Measurements from ENCODE around the gene ZFP69. TPM values are rescaled to one million over a fixed set of nuclear protein-coding genes. Genes with fewer than 3 reads are reported as not detected.

ZFP69 gene
- total RNA-seq (2014; rRNA removed; shearing (Covaris generic)) = 4.8 and 9.2 TPM in 2 replicates

DNA sequence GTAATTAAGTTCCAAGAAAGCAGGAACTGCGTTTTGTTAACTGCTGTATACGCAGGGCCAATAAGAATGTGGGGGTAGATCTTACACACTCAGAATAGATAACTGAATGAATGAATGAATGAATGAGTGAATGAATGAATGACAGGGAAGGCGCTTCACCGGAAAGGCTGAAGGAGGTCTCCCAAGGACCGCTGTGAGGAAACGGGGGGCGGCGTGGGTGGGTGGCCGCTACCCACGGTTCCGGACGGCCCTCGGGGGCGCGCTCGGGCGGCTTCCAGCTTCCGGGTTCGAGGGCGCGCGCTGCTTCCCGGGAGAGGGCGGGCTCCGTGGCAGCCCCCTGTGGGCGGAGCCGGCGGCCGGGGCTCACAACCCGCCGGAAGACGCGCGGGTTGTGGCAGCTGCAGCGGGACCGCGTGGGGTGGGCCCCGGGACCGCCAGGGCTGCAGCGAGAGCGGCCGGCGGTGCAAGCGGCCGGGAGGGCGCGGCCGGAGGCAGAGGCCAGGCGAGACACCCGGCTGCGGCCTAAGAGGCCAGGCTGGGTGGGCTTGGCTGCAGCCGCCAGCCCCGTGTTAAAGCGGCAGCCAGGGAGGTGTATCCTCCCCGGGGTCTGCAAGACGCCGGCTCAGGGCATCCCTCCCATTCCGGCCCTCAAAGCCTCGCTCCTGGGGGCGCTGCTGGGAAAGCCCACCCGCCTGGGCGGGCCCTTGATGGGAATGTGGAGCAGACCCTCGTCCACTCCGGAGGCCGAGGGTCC, at the start of gene ZFP69:
TSS of gene ZFP69 (plus strand) at position 367 of the 754 bp plus-strand sequence. CDS start 2,072 bp downstream, outside the sequence.
- Histone ChIP-seq H3K36me3 (replicated peaks; ENCODE audit: control insufficient read depth, insufficient read depth, low read length) (no peaks in the 10 kb centered on the region; the same call in 1 of the 2 replicates), H3K27me3 (ENCODE audit: control insufficient read depth, insufficient read depth, low read length) (peaks cover 8% of the 10 kb centered on the region), H3K4me3 (ENCODE audit: insufficient read depth, low read depth, low read length) (peak within 1 kb of the TSS; percentile 81)
- peak; percentile 91 for DNase-seq

DNA sequence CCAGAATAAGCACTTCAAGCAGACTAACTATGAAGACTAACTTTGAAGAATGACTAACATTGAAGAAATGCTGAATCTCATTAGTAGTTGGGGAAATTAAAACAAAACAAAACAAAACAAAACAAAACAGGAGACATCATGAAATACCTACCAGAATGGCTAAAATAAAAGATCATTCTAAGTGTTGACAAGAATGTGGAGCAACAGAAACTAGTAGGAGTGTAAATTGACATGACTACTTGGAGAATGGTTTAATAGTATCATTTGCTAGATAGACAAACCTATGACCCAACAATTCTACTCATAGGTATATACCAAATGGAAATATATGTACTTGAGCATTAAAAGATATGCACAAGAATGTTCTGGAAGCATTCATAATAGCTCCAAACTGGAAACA, 45.7 kb upstream of the ZFP69 start:
- Histone ChIP-seq H3K4me3 (ENCODE audit: insufficient read depth, low read depth, low read length) (no peak overlapping the region), H3K27me3 (ENCODE audit: control insufficient read depth, insufficient read depth, low read length) (no peaks in the 10 kb centered on the region), H3K36me3 (replicated peaks; ENCODE audit: control insufficient read depth, insufficient read depth, low read length) (no peaks in the 10 kb centered on the region)
- no peak for DNase-seq

DNA sequence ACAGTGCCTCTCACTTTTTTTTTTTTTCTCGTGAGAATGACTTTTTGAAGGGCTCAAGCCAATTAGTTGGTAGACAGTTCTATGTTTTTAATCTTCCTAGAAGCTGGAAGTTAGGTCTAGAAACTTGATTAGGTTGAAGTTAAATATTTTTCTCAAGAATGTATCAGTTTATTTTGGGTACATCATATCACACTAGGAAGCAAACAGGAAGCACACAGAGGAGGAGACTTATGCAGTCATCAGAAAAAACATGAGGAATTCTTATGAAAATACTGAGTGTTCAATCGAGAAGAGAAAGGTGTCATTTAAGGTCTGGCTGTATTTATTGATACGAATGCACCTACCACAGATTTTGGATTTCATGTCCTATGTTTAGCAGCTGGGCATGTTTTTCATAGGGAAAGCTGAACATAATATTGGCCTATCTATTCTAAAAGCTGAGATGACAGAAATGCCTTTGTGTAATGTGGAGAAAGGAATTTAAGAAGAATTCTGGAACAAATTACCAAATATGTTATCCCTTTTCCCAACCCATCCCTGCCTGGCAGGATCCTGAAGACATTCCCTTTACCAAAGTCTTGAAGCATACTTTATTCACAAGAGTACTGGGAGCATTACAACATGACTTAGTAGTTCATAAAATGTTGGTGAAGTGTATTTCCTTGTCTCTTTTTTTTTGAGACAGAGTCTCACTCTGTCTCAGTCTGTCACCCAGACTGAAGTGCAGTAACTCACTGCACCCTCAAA, 44.3 kb upstream of the ZFP69 start:
- H3K4me3 ChIP-seq (ENCODE audit: insufficient read depth, low read depth, low read length) = no peak overlapping the region
- DNase-seq = no peak
- H3K36me3 ChIP-seq (replicated peaks; ENCODE audit: control insufficient read depth, insufficient read depth, low read length) = no peaks in the 10 kb centered on the region
- H3K27me3 ChIP-seq (ENCODE audit: control insufficient read depth, insufficient read depth, low read length) = no peaks in the 10 kb centered on the region

DNA sequence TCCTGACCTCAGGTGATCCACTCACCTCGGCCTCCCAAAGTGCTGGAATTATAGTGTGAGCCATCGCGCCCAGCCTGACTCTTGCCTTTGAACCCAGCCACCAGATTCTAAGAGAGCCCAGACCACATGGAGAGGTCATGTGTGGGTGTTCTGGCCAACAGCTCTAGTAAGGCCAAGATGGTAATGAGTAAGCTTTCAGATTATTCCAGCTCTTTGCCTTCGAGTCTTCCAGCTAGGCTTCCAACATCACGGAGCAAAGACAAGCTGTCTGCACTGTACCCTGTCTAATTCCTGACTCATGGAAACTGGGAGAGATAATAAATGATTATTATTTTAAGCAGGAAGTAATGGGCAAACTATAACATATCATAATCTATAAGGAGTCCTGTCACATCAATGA, 41.6 kb upstream of the ZFP69 start:
- no peaks in the 10 kb centered on the region for H3K36me3 ChIP-seq (replicated peaks; ENCODE audit: control insufficient read depth, insufficient read depth, low read length)
- DNase-seq = no peak
- no peaks in the 10 kb centered on the region for H3K27me3 ChIP-seq (ENCODE audit: control insufficient read depth, insufficient read depth, low read length)
- H3K4me3 ChIP-seq (ENCODE audit: insufficient read depth, low read depth, low read length) = no peak overlapping the region

DNA sequence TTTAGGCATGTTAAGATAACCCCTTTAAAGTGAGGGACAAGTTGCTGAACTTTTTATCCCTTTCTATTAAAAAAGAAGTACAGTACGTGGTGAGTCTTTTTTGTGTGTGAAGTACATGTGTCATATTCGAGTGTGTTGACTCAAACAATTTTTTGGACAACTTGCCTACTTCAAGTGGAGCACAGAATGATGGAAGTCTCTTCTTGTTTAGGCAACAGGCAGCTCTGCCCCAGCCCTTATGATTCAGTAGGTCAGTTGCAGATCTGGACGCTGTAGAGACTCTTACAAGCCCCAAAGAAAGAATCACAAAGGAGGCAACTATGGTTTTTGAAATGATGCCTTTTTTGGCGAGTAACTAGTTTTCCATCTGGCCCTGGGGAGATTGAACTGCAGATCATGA, 41.2 kb upstream of the ZFP69 start:
- H3K4me3 ChIP-seq (ENCODE audit: insufficient read depth, low read depth, low read length) = no peak overlapping the region
- H3K36me3 ChIP-seq (replicated peaks; ENCODE audit: control insufficient read depth, insufficient read depth, low read length) = no peaks in the 10 kb centered on the region
- no peaks in the 10 kb centered on the region for H3K27me3 ChIP-seq (ENCODE audit: control insufficient read depth, insufficient read depth, low read length)
- no peak for DNase-seq

DNA sequence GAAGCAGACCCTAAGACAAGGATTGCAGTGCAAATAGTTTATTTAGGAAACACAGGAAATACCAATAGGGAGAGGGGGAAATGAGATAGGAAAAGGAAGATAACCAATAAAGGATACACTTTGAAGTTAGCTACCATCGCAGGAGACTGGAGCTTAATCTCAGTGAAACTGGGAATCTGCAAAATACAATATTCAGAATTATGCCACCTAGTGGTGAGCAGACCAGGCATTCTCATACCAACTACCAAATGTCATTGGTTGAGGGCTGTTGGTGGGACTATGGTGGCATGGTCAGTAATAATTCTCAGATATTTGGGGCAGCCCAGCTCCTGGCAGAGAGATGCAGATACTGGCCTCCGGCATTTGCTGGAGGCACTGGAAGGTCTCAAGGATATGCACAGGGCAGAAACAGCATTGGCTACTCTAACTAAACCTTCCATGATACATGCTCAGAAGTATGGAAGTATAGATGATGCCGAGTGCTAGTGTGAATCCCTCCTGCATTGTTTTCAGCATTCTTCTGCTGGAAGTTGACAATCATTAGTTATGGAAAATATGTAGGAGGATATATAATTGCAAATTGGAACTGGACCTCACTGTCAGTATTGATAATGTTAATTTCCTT, 38.6 kb upstream of the ZFP69 start:
- DNase-seq = peak; percentile 69
- H3K36me3 ChIP-seq (replicated peaks; ENCODE audit: control insufficient read depth, insufficient read depth, low read length) = no peaks in the 10 kb centered on the region
- no peak overlapping the region for H3K4me3 ChIP-seq (ENCODE audit: insufficient read depth, low read depth, low read length)
- H3K27me3 ChIP-seq (ENCODE audit: control insufficient read depth, insufficient read depth, low read length) = no peaks in the 10 kb centered on the region

DNA sequence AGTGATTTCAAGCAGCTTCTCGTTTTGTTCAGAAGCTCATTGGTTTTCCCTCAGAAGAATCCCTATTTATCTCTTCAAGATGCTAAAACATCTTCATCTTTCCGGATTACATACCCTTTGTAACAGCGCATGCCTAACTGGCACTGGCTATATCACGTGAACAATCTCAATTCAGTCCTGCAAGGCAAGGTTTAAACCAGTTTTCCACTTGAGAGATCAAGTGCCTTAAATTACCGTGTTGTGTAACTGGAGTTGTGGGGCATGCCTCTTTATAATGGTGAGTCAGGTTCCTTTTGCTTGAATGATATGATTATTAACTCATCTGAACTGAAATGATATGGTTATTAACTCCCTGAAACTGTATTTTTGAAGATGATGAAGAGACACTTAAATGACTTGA, 37.8 kb upstream of the ZFP69 start:
- H3K36me3 ChIP-seq (replicated peaks; ENCODE audit: control insufficient read depth, insufficient read depth, low read length) = no peaks in the 10 kb centered on the region
- no peak for DNase-seq
- H3K27me3 ChIP-seq (ENCODE audit: control insufficient read depth, insufficient read depth, low read length) = no peaks in the 10 kb centered on the region
- no peak overlapping the region for H3K4me3 ChIP-seq (ENCODE audit: insufficient read depth, low read depth, low read length)

DNA sequence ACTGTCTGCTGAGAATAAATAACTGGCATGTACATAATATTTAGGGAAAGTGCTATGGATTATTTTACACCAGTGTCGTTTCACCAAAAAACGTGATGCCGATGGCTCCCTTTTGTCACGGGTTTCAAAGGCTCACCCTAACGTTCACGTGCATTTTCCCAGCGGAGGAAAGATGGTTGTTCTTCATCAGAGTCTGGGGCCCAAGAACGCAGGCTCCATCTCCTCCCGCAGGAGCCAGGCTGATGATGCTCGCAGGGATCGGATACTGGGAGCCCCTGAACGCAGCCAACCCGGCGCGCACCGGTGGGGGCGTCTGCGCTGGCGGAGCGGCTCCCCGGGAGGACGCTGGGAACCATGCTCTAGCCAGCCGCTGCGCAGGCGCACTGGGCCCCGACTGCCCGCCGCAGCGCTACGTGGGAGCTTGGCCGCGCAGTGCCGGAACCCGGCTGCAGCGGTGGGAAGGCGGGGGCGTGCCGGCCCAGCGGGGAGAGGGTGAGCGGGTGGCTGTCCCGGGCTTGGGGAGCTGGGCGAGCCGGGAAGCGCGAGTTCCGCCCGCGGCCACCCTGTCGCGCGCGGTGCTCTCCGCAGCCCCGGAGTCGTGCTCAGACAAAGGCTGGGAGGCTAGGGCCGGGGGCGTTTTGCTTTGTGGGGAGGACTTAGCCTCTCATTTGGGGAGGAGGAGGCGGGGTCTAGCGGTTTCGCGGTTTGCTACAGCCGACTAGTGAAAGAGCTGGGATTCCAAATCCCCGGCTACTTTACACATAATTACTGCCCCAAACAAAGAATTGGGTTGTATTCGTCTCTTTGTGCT, 27.2 kb upstream of the ZFP69 start, which contains the start of gene ZFP69B:
TSS of gene ZFP69B (plus strand) at position 793 of the 811 bp plus-strand sequence. CDS start 486 bp downstream, outside the sequence.
- Histone ChIP-seq H3K27me3 (ENCODE audit: control insufficient read depth, insufficient read depth, low read length) (no peaks in the 10 kb centered on the region), H3K36me3 (replicated peaks; ENCODE audit: control insufficient read depth, insufficient read depth, low read length) (peaks cover 3% of the 10 kb centered on the region), H3K4me3 (ENCODE audit: insufficient read depth, low read depth, low read length) (peak within 1 kb of the TSS; percentile 83)
- DNase-seq = peak; percentile 97

DNA sequence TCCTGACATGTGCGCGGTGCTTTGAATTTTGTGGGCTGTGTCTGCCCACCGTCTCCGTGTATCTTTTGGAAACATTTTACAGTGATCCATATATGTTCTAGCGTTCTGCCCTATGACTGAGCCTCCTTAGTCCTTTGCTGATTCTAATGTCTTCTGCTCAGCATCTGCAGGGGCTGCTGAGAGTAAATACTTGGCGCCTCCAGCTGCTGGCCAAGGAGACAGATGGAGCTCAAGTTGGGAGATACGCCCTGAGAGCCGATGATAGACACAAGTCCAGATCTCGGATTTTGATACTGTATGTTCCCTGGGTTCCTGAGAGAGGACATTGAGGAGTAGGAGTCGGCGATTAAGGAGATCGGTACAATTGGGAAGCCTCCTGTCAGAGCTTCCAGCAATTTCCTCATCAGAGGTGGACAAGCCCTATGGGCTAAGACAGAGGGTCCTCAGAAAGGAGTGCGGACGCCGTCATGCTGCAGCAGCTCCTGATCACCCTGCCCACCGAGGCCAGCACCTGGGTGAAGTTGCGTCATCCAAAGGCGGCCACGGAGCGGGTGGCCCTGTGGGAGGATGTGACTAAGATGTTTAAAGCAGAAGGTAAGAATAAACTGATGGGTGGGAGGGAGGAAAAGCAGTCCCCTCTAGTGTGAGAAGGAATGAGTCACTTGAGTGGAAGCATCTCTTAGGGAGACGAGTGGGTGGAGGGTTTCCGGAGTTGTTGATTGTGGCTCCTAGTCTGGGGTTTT, 26.4 kb upstream of the ZFP69 start:
- DNase-seq = peak; percentile 27
- peaks cover 3% of the 10 kb centered on the region for H3K36me3 ChIP-seq (replicated peaks; ENCODE audit: control insufficient read depth, insufficient read depth, low read length)
- no peaks in the 10 kb centered on the region for H3K27me3 ChIP-seq (ENCODE audit: control insufficient read depth, insufficient read depth, low read length)
- H3K4me3 ChIP-seq (ENCODE audit: insufficient read depth, low read depth, low read length) = peak overlapping the region; percentile 83

DNA sequence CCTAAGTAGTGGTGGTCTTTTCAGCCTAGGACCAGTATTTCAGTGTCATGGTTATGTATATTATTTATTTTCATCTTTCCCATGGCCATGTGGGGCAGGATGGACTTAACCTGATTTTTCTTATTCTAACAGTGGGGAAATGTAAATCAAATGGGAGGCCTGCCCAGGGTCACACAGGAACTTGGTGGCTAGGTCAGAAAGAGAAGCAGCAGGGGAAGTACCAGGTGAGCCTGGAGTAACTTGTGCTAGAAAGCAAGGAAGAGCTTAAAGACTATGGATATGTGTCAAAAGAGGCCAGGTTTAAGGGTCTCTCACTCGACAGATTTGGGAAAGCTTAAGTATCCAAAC, 25.9 kb upstream of the ZFP69 start:
- Histone ChIP-seq H3K27me3 (ENCODE audit: control insufficient read depth, insufficient read depth, low read length) (no peaks in the 10 kb centered on the region), H3K4me3 (ENCODE audit: insufficient read depth, low read depth, low read length) (no peak overlapping the region), H3K36me3 (replicated peaks; ENCODE audit: control insufficient read depth, insufficient read depth, low read length) (peaks cover 3% of the 10 kb centered on the region)
- DNase-seq = no peak

DNA sequence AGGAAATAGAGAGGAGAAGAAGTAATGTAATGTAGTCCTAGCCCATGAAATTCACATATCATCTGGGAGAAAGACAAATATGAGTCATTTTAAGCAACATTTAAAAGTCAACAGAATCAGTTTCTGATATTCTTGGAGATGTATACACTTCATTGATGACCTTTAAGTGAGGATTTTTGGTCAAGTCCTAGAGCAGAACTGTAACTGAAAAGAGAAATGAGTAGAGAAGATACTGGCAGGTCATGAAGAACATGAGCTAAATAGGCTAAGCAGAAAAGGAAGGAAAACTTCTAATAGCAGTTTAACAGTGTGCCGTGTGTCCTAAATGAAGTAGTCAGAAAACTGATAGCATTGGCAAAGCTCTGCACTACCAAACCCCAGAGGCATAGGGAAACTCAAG, 22.2 kb upstream of the ZFP69 start:
- no peaks in the 10 kb centered on the region for H3K27me3 ChIP-seq (ENCODE audit: control insufficient read depth, insufficient read depth, low read length)
- no peak overlapping the region for H3K4me3 ChIP-seq (ENCODE audit: insufficient read depth, low read depth, low read length)
- H3K36me3 ChIP-seq (replicated peaks; ENCODE audit: control insufficient read depth, insufficient read depth, low read length) = peaks cover 15% of the 10 kb centered on the region
- no peak for DNase-seq

DNA sequence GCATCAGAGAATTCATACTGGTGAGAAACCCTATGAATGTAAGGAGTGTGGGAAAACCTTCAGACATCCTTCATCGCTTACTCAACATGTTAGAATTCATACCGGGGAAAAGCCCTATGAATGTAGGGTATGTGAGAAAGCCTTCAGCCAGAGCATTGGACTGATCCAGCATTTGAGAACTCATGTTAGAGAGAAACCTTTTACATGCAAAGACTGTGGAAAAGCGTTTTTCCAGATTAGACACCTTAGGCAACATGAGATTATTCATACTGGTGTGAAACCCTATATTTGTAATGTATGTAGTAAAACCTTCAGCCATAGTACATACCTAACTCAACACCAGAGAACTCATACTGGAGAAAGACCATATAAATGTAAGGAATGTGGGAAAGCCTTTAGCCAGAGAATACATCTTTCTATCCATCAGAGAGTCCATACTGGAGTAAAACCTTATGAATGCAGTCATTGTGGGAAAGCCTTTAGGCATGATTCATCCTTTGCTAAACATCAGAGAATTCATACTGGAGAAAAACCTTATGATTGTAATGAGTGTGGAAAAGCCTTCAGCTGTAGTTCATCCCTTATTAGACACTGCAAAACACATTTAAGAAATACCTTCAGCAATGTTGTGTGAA, 14.0 kb upstream of the ZFP69 start:
- no peak overlapping the region for H3K4me3 ChIP-seq (ENCODE audit: insufficient read depth, low read depth, low read length)
- no peak for DNase-seq

DNA sequence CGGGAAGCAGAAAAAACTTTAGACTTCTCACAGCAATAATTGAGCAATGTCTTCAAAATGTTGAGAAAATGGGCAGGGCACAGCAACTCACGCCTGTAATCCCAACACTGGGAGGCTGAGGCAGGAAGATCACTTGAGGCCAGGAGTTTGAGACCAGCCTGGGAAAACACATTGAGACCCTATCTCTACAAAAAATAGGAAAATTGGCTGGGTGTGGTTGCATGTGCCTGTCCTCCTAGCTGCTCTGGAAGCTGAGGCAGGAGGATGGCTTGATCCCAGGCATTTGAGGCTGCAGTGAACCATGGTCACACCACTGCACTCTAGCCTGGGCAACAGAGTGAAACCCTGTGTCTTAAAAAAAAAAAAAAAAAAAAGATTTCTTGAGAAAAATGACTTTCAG, 7.8 kb upstream of the ZFP69 start:
- no peaks in the 10 kb centered on the region; the same call in 1 of the 2 replicates for H3K36me3 ChIP-seq (replicated peaks; ENCODE audit: control insufficient read depth, insufficient read depth, low read length)
- no peak overlapping the region for H3K4me3 ChIP-seq (ENCODE audit: insufficient read depth, low read depth, low read length)
- DNase-seq = no peak
- no peaks in the 10 kb centered on the region for H3K27me3 ChIP-seq (ENCODE audit: control insufficient read depth, insufficient read depth, low read length)

More for the DNA sequence above, 14.0 kb upstream of the ZFP69 start:
- Histone ChIP-seq H3K36me3 (replicated peaks; ENCODE audit: control insufficient read depth, insufficient read depth, low read length) (peaks cover 13% of the 10 kb centered on the region), H3K27me3 (ENCODE audit: control insufficient read depth, insufficient read depth, low read length) (no peaks in the 10 kb centered on the region)
